HEK293T (cell line): ENCODE data around the gene ADGRE3.
"Not testable (repeated sequence)": the region's sequence is repeated elsewhere in the genome, so short reads cannot be mapped to it uniquely, and the experiment has no call there.

Source experiments
- CTCF ChIA-PET: fragments of 350-600 bp; formaldehyde crosslinking; extraction: SDS; loops from one replicate; lab custom pipeline; 2021; ENCODE audit warnings: antibody characterized with exemption, inconsistent platforms; lab: Yijun Ruan, JAX
- POLR2A ChIA-PET: fragments of 350-600 bp; formaldehyde crosslinking; extraction: SDS; loops from one replicate; lab custom pipeline; 2020; ENCODE audit warnings: antibody characterized with exemption, inconsistent platforms; lab: Yijun Ruan, JAX
- DNase-seq: peaks from one replicate; pipeline ENCODE4 v3.0.0; 2012; ENCODE audit warnings: mixed read lengths; ENCODE audit errors: extremely low spot score
- ARNT ChIP-seq: fragments of 450-650 bp; IDR thresholded peaks from 2 replicates; pipeline ENCODE4 v1.6.1; 2017; ENCODE audit warnings: mild to moderate bottlenecking
- BHLHE40 ChIP-seq: fragments of 450-650 bp; IDR thresholded peaks from 2 replicates; pipeline ENCODE4 v1.6.1; 2016; ENCODE audit warnings: mild to moderate bottlenecking, moderate library complexity, borderline replicate concordance
- CTBP1 ChIP-seq: fragments of 450-650 bp; IDR thresholded peaks from 2 replicates; pipeline ENCODE4 v1.6.1; 2016; ENCODE audit warnings: borderline replicate concordance
- ELF4 ChIP-seq: fragments of 450-650 bp; IDR thresholded peaks from 2 replicates; pipeline ENCODE4 v1.6.1; 2017; ENCODE audit warnings: antibody characterized with exemption
- FOXA1 ChIP-seq: fragments of 450-650 bp; IDR thresholded peaks from 2 replicates; pipeline ENCODE4 v1.6.1; 2016; ENCODE audit warnings: mild to moderate bottlenecking
- FOXK2 ChIP-seq: fragments of 450-650 bp; IDR thresholded peaks from 2 replicates; pipeline ENCODE4 v1.6.1; 2016; ENCODE audit warnings: mild to moderate bottlenecking
- FOXM1 ChIP-seq: fragments of 450-650 bp; IDR thresholded peaks from 2 replicates; pipeline ENCODE4 v1.6.1; 2017; ENCODE audit warnings: mild to moderate bottlenecking, borderline replicate concordance
- HDGF ChIP-seq: fragments of 450-650 bp; IDR thresholded peaks from 2 replicates; pipeline ENCODE4 v1.6.1; 2017; ENCODE audit warnings: antibody characterized with exemption, borderline replicate concordance
- L3MBTL2 ChIP-seq: fragments of 450-650 bp; conservative IDR thresholded peaks from 2 replicates; pipeline ENCODE4 v1.6.1; 2016; ENCODE audit warnings: mild to moderate bottlenecking
- LEF1 ChIP-seq: fragments of 450-650 bp; IDR thresholded peaks from 2 replicates; pipeline ENCODE4 v1.6.1; 2017; ENCODE audit warnings: mild to moderate bottlenecking, borderline replicate concordance
- NFRKB ChIP-seq: fragments of 450-650 bp; IDR thresholded peaks from 2 replicates; pipeline ENCODE4 v1.6.1; 2016; ENCODE audit warnings: mild to moderate bottlenecking, moderate library complexity
- SP1 ChIP-seq: fragments of 450-650 bp; IDR thresholded peaks from 2 replicates; pipeline ENCODE4 v1.6.1; 2017
- SUZ12 ChIP-seq: fragments of 450-650 bp; IDR thresholded peaks from 2 replicates; pipeline ENCODE4 v1.6.1; 2016; ENCODE audit warnings: mild to moderate bottlenecking
- TARDBP ChIP-seq: fragments of 450-650 bp; IDR thresholded peaks from 2 replicates; pipeline ENCODE4 v1.6.1; 2016
- ZNF384 ChIP-seq: fragments of 450-650 bp; IDR thresholded peaks from 2 replicates; pipeline ENCODE4 v1.6.1; 2016
- TF ChIP-seq, protein P1 (sequence below): fragments of 450-650 bp; IDR thresholded peaks from 2 replicates; pipeline ENCODE4 v1.6.1; 2016

The ADGRE3 gene

DNA sequence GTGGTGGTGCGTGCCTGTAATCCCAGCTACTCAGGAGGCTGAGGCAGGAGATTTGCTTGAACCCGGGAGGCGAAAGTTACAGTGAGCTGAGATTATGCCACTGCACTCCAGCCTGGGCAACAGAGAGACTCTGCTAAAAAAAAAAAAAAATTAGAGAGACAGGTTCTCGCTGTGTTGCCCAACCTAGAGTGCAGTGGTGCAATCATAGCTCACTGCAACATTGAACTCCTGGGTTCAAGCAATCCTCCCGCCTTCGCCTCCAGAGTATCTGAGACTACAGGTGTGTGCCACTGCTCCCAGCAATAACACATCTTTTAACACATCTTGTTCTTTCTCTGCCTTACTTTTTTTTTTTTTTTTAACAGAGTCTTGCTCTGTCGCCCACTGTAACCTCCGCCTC lies 59.0 kb downstream of the ADGRE3 start:
- no peak for DNase-seq
- ChIA-PET POLR2A (no interaction called here), CTCF (no interaction called here)
- TF ChIP-seq SP1 (no peak), FOXK2 (no peak), FOXM1 (no peak), SUZ12 (no peak), HDGF (no peak), BHLHE40 (no peak), ELF4 (no peak), ARNT (no peak), TARDBP (no peak), NFRKB (no peak), ZNF384 (no peak), FOXA1 (no peak), CTBP1 (no peak), LEF1 (no peak), L3MBTL2 (no peak)
- TF ChIP-seq, protein P1, sequence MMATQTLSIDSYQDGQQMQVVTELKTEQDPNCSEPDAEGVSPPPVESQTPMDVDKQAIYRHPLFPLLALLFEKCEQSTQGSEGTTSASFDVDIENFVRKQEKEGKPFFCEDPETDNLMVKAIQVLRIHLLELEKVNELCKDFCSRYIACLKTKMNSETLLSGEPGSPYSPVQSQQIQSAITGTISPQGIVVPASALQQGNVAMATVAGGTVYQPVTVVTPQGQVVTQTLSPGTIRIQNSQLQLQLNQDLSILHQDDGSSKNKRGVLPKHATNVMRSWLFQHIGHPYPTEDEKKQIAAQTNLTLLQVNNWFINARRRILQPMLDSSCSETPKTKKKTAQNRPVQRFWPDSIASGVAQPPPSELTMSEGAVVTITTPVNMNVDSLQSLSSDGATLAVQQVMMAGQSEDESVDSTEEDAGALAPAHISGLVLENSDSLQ, result no peak

DNA sequence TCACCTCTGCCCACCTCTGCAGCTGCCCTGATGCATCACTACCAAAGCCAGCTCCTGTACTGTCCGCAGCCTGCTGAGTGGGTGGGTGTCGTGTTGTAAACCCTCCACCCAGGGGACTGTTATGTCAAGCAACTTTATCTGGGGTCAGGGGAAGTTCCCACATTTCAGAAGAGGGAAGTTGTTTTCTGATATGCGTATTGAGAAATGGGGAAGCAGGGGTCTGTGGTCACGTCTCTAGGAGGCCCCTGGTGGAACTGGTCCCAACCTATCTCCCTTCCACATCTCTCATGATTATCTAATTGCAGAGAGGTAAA lies 60.6 kb downstream of the ADGRE3 start:
- CTCF ChIA-PET, result no interaction called here
- no peak for TF ChIP-seq HDGF
- TF ChIP-seq CTBP1, result no peak
- TF ChIP-seq L3MBTL2, result no peak
- TF ChIP-seq NFRKB, result no peak
- TF ChIP-seq SUZ12, result no peak
- POLR2A ChIA-PET, result no interaction called here
- DNase-seq, result no peak

DNA sequence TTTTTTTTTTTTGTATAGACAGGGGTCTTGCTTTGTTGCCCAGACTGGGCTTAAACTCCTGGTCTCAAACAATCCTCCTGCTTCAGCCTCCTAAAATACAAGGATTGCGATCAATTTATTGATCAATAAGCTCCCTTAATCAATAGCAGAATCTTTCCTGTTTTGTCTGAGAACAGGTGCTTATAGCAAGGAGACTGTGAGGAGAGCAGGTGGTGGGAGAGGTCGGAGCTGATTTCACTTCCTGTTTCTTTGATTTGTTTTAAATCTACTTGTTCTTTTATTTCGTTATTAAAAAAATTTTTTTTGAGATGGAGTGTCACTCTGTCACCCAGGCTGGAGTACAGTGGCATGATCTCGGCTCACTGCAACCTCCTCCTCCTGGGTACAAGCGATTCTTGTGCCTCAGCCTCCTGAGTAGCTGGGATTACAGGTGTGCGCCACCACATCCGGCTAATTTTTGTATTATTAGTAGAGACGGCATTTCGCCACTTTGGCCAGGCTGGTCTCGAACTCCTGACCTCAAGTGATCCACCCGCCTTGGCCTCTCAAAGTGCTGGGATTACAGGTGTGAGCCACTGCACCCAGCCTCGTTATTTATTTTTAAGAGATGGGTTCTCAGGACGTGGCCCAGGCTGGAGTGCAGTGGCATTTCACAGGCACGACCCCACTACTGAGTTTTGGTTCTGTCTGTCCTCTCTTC lies 61.1 kb downstream of the ADGRE3 start:
- POLR2A ChIA-PET, CTCF ChIA-PET, DNase-seq: not testable (repeated sequence)

DNA sequence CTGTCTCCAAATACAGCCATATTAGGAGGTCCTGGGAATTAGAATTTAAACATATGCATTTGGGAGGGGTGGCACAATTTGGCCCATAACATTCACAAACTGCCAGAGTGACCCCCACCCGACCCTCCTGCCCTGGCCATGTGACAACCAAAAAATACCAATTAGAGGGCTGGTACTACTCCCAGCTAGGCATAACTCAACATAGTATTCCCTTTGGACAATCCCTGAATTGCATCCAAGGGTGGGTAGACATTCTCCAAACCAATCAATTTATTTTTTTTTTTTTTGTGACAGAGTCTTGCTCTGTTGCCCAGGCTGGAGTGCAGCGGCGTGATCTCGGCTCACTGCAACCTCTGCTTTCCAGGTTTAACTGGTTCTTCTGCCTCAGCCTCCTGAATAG lies 62.0 kb downstream of the ADGRE3 start:
- ChIA-PET CTCF (no interaction called here), POLR2A (no interaction called here)
- TF ChIP-seq BHLHE40, result no peak
- TF ChIP-seq, protein P1, result no peak
- TF ChIP-seq CTBP1, result no peak
- TF ChIP-seq SP1, result no peak
- no peak for TF ChIP-seq LEF1
- no peak for TF ChIP-seq FOXA1
- no peak for TF ChIP-seq FOXK2
- no peak for TF ChIP-seq L3MBTL2
- no peak for TF ChIP-seq ZNF384
- TF ChIP-seq ELF4, result no peak
- no peak for TF ChIP-seq FOXM1
- no peak for TF ChIP-seq TARDBP
- no peak for TF ChIP-seq NFRKB
- no peak for TF ChIP-seq HDGF
- TF ChIP-seq SUZ12, result no peak
- no peak for DNase-seq

DNA sequence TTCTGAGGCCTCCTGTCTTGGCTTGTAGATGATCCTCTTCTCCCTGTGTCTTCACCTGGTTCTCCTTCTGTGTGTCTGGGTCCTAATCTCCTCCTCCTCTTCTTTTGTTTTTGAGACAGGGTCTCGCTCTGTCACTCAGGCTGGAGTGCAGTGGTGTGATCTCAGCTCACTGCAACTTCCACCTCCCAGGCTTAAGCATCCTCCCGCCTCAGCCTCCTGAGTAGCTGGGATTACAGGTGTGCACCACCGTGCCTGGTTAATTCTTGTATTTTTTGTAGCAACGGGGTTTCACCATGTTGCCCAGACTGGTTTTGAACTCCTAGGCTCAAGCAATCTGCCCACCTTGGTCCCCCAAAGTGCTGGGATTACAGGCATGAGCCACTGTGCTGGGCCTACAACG lies 62.4 kb downstream of the ADGRE3 start:
- CTCF ChIA-PET, POLR2A ChIA-PET, DNase-seq: not testable (repeated sequence)

DNA sequence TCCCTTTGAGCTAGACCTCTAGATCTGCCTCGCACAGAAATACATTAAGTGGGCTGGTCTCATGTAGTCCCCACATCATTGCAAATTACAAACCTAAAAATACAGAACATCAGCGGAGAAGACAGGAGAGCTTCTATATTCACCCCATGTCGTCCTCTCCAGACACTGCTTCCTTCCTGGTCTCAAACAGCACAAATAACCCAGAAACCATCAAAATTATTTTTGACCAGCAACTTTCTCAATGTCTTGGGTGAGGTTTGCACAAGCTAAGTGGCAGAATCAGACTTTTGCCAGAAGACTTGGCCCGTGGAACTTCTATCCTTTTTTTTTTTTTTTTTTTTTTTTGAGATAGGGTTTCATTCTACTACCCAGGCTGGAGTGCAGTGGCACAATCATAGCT lies 63.6 kb downstream of the ADGRE3 start:
- POLR2A ChIA-PET, result no interaction called here
- no peak for DNase-seq
- CTCF ChIA-PET, result no interaction called here
- no peak for TF ChIP-seq BHLHE40
- no peak for TF ChIP-seq ELF4
- no peak for TF ChIP-seq SUZ12
- TF ChIP-seq ZNF384, result no peak
- TF ChIP-seq FOXM1, result no peak
- no peak for TF ChIP-seq L3MBTL2
- TF ChIP-seq FOXA1, result no peak
- no peak for TF ChIP-seq CTBP1
- TF ChIP-seq LEF1, result no peak
- no peak for TF ChIP-seq SP1
- TF ChIP-seq ARNT, result no peak
- TF ChIP-seq TARDBP, result no peak
- no peak for TF ChIP-seq FOXK2
- no peak for TF ChIP-seq HDGF
- TF ChIP-seq NFRKB, result no peak
- TF ChIP-seq, protein P1, result no peak

DNA sequence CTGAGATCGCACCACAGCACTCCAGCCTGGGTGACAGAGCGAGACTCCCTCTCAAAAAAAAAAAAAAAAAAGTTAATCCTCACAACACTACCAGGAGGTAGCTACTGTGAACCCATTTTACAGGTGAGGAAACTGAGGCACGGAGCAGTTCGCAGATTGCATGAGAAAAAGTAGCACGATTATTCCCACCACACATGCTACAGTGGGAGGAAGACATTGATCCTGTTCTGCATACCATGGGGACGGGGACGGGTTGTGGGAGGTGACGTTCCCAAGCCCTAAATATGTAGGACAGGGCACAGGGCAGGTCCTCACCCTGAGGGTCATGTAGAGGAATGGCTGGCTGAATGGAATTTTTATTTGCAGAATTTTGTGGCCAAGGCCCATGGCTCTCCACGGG lies 68.0 kb downstream of the ADGRE3 start:
- TF ChIP-seq ELF4, result no peak
- TF ChIP-seq, protein P1, result no peak
- no peak for TF ChIP-seq ARNT
- no peak for TF ChIP-seq ZNF384
- TF ChIP-seq CTBP1, result no peak
- ChIA-PET POLR2A (no interaction called here), CTCF (interaction anchor here (0.7 kb wide), 1 partner anchor 44 kb away, joined by 5 read pairs; no protein-coding TSS in a partner anchor)
- DNase-seq, result no peak
